Measurements from ENCODE around the gene TCP1. TPM values are rescaled to one million over a fixed set of nuclear protein-coding genes. Genes with fewer than 3 reads are reported as not detected.

The TCP1 gene
- total and polyA plus RNA-seq, 2 of the 8 experiments (the other 6 are each of a cell fraction or from before 2014, with no cell fraction given) = 117 to 348 TPM

DNA sequence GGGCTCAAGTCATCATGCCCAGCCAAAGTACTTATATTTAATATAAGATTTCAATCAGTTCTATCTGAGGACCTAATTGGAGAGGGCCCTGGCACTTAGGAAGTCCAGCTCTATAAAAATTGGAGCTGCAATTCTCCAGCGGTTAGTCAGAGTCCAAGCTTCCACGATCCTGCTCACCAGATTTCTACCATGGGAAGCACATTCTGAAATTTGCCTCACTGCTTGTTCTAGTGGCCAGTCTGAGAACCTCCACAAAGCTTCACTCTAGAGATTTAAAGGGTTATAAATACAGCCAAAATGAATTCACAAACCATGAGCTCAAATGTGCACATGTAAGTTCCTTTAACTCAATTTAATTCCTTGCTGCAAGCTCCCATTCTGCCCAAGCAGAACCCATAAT is 44.2 kb upstream of the TCP1 start:
- H3K9ac ChIP-seq (replicated peaks in 1 of 4; ENCODE audit: extremely low read depth in 1 of 4, low read depth in 3 of 4, low read length in 3 of 4) = no peak overlapping the region
- H3K27ac ChIP-seq (ENCODE audit: low read depth, low read length) = no peak overlapping the region
- no peak for FAIRE-seq
- peak overlapping the region; percentile 24; the same call in 1 of the 2 replicates for H2AFZ ChIP-seq (ENCODE audit: low read length)
- H3K23ac ChIP-seq (ENCODE audit: insufficient read length) = no peak overlapping the region
- no peak overlapping the region for H4K8ac ChIP-seq (ENCODE audit: extremely low read depth, insufficient read depth, low read length)
- no peak overlapping the region for H4K5ac ChIP-seq (ENCODE audit: insufficient read length, low read depth, low read length)
- H3K4ac ChIP-seq (replicated peaks; ENCODE audit: insufficient read length, low read depth, low read length) = no peak overlapping the region
- H4K91ac ChIP-seq (replicated peaks; ENCODE audit: insufficient read length, low read length) = peak overlapping the region; percentile 50
- H3K14ac ChIP-seq (ENCODE audit: insufficient read length) = no peak overlapping the region
- H3K4me3 ChIP-seq (ENCODE audit: extremely low read depth in 1 of 4, insufficient read depth in 2 of 4, low read depth in 3 of 4, low read length in 4 of 4) = no peak overlapping the region
- no peaks in the 10 kb centered on the region; a peak in 1 of 7 replicates for H3K27me3 ChIP-seq (replicated peaks in 1 of 4; ENCODE audit: control insufficient read depth in 3 of 4, extremely low read depth in 1 of 4, insufficient read depth in 3 of 4, low read length in 3 of 4)
- no peaks in the 10 kb centered on the region for H3K79me2 ChIP-seq (ENCODE audit: control insufficient read depth in 1 of 2, insufficient read depth in 2 of 2, low read length in 2 of 2)
- WGBS, 2 experiments (ENCODE audit: extremely low coverage in 1 of 2, insufficient coverage in 1 of 2, insufficient read length in 1 of 2, insufficient replicate concordance in 2 of 2, low coverage in 1 of 2, low lambda C conversion rate in 2 of 2, missing lambda C conversion rate in 1 of 2) = 100% methylated on average over 2 of the region's 2 CpGs; no CpG with 5 or more reads in 1 of the 2 experiments
- H3K23me2 ChIP-seq (ENCODE audit: low read depth, low read length) = no peaks in the 10 kb centered on the region; the same call in 1 of the 2 replicates
- CTCF ChIA-PET (ENCODE audit: partially characterized antibody) = interaction anchor here (0.7 to 3.7 kb wide), 6 partner anchors 11 to 428 kb away, joined by 3 to 14 read pairs (median 4); no protein-coding TSS in a partner anchor
- H3K4me2 ChIP-seq (ENCODE audit: insufficient read depth in 1 of 2, low read depth in 2 of 2, low read length in 2 of 2) = no peak overlapping the region
- H3K79me1 ChIP-seq (ENCODE audit: low read depth, low read length) = no peaks in the 10 kb centered on the region
- H2BK20ac ChIP-seq (ENCODE audit: low read length) = 0 out of 2 replicates have a peak overlapping the region, but pooled peaks have one; percentile 38
- no peaks in the 10 kb centered on the region; a peak in 1 of 4 replicates for H3K9me3 ChIP-seq (ENCODE audit: insufficient read depth in 2 of 2, low read depth in 1 of 2, low read length in 1 of 2)
- DNase-seq (ENCODE audit: low read depth in 1 of 2, low spot score in 2 of 2) = no peak
- no peaks in the 10 kb centered on the region for H3K36me3 ChIP-seq (ENCODE audit: control insufficient read depth in 2 of 4, insufficient read depth in 4 of 4, low read length in 3 of 4)
- H2BK12ac ChIP-seq (ENCODE audit: low read depth, low read length) = 0 out of 2 replicates have a peak overlapping the region, but pooled peaks have one; percentile 71
- no peak overlapping the region for H2BK120ac ChIP-seq (replicated peaks; ENCODE audit: low read depth, low read length)
- H2BK5ac ChIP-seq (ENCODE audit: low read depth, low read length) = no peak overlapping the region; the same call in 1 of the 2 replicates
- no peak overlapping the region for H3K56ac ChIP-seq (replicated peaks; ENCODE audit: insufficient read length, low read depth, low read length)
- peaks cover 0 to 20% (median 11%) of the 10 kb centered on the region in 4 experiments; a peak in 6 of 7 replicates for H3K4me1 ChIP-seq (replicated peaks in 1 of 4; ENCODE audit: control insufficient read depth in 3 of 4, insufficient read depth in 4 of 4, low read length in 3 of 4)
- POLR2A ChIA-PET (ENCODE audit: partially characterized antibody) = interaction anchor here (0.6 to 1.8 kb wide), 5 partner anchors 11 to 137 kb away, joined by 3 to 4 read pairs (median 3); partner anchors contain the start of gene MRPL18
- no peak overlapping the region; the same call in 1 of the 2 replicates for H3K18ac ChIP-seq (ENCODE audit: extremely low read depth, low read length)
- H2AK5ac ChIP-seq (ENCODE audit: low read depth, low read length) = no peak overlapping the region
- 0 out of 2 replicates have a peak overlapping the region, but pooled peaks have one; percentile 65 for H2BK15ac ChIP-seq (ENCODE audit: low read length)
- H4K20me1 ChIP-seq (replicated peaks in 1 of 2; ENCODE audit: control insufficient read depth in 1 of 2, insufficient read depth in 2 of 2, low read length in 2 of 2) = no peaks in the 10 kb centered on the region
- TF ChIP-seq NANOG (IDR thresholded peaks at IDR 0.05; ENCODE audit: insufficient read depth, low read depth, low read length, poor library complexity, severe bottlenecking) = no peak
